Fibroblast of peridontal ligament (primary cell): Measurements from ENCODE around the gene GOLGA6D.
"Not testable (repeated sequence)": the region's sequence is repeated elsewhere in the genome, so short reads cannot be mapped to it uniquely, and the experiment has no call there.

Source experiments
- DNase-seq: peaks from one replicate; pipeline ENCODE4 v3.0.0-alpha.2; 2010; ENCODE audit errors: extremely low read depth

The GOLGA6D gene

GRCh38 chr15:75329571-75329970 is 46.9 kb downstream of the GOLGA6D start:
- DNase-seq = no peak

GRCh38 chr15:75332093-75332492 is 49.5 kb downstream of the GOLGA6D start:
- not testable (repeated sequence) for DNase-seq

- DNase-seq = not testable (repeated sequence)
These were observed 51.2 kb downstream of the GOLGA6D start for GRCh38 chr15:75333654-75334419.

- DNase-seq = no peak
These were observed 52.7 kb downstream of the GOLGA6D start for GRCh38 chr15:75335313-75335704.

GRCh38 chr15:75335705-75336355 is 53.2 kb downstream of the GOLGA6D start, which contains the start of gene COMMD4:
Gene COMMD4, plus strand, starts transcription at chr15:75336063. Its CDS starts 27 bp downstream, at chr15:75336090.
- peak; percentile 94 for DNase-seq

GRCh38 chr15:75338661-75339240 is 56.1 kb downstream of the GOLGA6D start:
- no peak for DNase-seq

GRCh38 chr15:75339531-75340240 is 57.1 kb downstream of the GOLGA6D start:
- no peak for DNase-seq

- DNase-seq = no peak
These were observed 59.6 kb downstream of the GOLGA6D start for GRCh38 chr15:75342221-75342620.

- peak; percentile 57 for DNase-seq
These were observed 61.3 kb downstream of the GOLGA6D start for GRCh38 chr15:75343953-75344352.
